GM18861 (cell line): ENCODE measurements around the gene ISCA1.
"Not testable (repeated sequence)": the region's sequence is repeated elsewhere in the genome, so short reads cannot be mapped to it uniquely, and the experiment has no call there.

Source experiments
- ATAC-seq: cut with Tn5 transposase; IDR thresholded peaks from one replicate; pipeline ENCODE4 v1.9.1; 2021; ENCODE audit not compliant: unreplicated experiment

ISCA1 gene

GRCh38 chr9:86282077-86282978, at the start of gene ISCA1:
ISCA1 (minus strand) TSS chr9:86282538; CDS start chr9:86282458, 80 bp downstream.
- peak; percentile 64 for ATAC-seq

DNA sequence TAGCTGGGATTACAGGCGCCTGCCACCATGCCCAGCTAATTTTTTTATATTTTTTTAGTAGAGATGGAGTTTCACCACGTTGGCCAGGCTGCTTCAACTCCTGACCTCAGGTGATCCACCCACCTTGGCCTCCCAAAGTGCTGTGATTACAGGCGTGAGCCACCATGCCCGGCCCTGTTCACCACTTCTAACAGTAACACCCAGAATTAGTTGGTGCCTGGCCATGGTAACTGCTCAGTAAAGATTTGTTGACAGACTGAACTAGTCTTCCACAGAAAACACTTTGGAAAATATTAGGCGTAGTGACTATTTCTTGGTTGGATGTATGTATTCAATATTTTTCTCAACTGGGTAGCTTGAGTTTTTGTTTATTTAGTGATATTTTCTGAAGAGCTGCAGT, 47.8 kb upstream of the ISCA1 start:
- ATAC-seq = no peak

DNA sequence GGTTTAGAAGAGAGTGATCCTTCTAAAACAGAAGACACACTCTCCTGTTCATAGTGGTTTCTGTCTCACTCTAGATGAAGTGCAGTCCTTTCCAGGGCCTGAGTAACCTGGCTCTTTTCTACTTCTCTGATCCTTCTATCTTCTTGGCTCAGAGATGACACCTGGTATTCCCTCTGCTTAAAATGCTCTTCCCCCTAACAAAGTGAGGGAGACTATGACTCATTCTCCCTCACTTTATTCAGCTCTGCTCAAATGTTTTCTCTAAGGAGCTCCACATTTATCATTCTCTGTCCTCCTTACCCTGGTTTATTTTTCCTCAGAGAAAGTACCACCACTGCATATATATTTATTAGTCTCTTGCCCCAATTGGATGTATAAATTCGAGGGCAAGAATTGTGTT, 47.3 kb upstream of the ISCA1 start:
- no peak for ATAC-seq

- no peak for ATAC-seq
These were observed 45.8 kb upstream of the ISCA1 start for GRCh38 chr9:86328156-86328555.

- ATAC-seq = no peak
These were observed 44.2 kb upstream of the ISCA1 start for GRCh38 chr9:86326536-86326935.

GRCh38 chr9:86324901-86325300, 42.6 kb upstream of the ISCA1 start:
- no peak for ATAC-seq

- no peak for ATAC-seq
These were observed 42.0 kb upstream of the ISCA1 start for GRCh38 chr9:86324308-86324707.

DNA sequence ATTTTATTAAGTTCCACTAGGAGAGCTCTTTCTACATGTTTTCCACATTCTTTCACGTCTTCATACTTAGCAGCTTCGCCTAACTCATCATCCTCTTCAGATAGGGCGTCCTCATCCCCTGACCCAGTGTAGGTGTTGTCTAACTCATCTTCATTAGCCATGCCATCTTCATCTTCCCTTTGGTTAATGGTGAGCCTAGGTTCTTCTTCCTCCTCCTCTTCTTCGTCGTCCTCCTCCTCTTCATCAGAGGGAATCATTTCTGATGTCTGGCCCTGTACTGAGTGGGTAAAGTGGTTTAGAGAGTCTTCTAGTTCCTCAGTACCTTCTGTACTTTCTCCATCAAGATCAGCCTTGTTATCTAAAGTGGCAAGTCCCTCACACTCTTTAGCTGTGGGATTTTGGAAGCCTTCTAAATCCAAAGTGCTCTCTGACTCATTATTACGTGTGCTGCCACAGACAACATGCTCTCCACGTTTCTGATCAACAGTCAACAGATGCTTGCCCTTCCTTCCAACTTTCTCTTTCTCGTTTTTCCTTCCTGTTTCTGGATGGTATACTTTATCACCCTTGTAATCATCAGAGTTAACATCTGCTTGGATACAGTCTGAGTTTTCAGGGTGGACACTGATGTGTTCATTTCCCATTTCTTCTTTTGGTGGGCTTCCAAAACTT, 40.8 kb upstream of the ISCA1 start:
- no peak for ATAC-seq

- no peak for ATAC-seq
These were observed 39.0 kb upstream of the ISCA1 start for GRCh38 chr9:86321373-86321772.

DNA sequence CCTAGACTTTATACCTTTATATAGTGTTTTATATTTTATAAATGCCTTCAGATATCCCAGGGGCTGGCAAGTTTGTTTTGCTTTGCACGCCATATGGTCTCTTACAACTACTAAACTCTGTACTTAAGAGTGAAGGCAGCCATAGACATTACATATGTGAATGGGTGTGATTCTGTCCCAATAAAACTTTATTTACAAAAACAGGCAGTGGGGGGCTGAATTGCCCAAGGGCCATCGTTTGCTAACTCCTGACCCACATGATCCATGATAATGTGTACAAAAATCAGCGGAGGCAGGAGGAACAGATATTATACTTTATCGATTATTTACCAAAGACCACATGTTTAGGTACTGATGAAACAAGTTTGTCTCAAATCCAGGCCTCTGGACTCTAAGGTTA, 35.8 kb upstream of the ISCA1 start:
- ATAC-seq = no peak

DNA sequence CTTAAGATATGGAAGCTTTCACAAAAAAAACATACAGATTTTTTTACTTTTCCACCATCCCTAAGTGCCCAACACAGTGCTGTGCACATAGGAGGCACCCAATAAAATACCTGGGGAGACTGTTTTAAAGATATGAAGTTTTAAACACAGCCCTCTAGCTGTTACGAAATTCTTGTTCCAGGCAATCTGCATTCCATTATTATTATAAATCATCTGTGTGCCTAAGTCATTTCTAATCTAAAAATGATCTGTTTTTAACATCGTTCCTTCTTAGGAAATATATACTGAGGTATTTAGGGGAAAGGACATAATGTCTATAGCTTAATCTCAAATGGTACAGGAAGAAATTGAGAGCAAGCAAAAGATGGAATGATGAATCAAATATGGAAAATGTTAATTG, 32.7 kb upstream of the ISCA1 start:
- ATAC-seq = no peak

DNA sequence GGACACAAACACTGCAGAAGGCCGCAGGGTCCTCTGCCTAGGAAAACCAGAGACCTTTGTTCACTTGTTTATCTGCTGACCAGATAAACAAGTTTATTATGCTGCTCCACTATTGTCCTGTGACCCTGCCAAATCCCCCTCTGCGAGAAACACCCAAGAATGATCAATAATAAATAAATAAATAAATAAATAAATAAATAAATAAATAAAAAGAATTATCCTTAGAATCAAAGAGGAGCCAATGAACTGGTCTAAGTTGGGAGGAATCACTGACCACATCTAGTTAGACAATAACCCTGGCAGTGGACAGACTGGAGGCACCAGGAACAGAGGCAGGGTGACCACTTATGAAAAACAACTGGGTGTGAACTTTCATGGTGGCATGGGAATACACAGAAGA, 30.6 kb upstream of the ISCA1 start:
- ATAC-seq = not testable (repeated sequence)

DNA sequence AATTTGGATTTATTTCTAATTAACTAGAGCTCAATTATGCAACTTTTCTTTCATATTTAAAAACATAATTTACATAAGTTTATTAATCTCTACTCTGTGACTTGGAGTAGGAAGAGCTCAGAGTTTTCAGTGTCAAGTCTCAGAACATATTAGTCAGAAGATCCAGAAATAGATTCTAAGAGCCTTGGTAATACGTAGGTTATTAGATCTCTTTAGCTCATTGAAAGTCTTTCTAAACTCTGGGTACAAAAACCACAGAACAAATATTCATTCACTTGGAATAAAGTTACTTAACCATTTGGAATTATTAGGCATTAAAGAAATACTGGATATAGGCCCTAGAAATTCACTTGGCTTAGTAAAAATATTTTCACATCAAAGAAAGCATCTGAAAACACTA, 26.3 kb upstream of the ISCA1 start:
- ATAC-seq = no peak

DNA sequence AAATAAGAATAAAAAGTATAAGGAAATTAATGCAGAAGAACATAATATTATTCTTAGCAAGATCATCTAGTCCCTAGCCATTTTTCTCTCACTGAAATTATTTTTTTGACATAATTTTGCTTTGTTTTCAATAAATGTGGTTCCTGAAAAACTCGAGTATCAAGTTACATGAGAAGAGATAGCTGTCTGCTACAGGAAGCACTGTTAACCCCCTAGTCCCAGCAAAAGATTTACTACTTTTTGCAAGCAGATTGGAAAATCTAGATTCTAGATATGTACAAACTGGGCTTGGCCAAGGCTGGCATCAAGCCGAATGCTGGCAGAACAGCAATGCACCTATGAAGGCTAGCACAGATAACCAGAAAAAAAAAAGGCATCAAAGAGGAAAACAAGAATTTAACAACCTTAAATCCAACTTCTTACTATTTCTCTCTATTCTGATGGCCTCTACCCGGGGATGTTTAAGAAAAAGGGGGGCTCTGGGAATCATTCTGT, 21.9 kb upstream of the ISCA1 start:
- ATAC-seq = no peak

- ATAC-seq = no peak
These were observed 21.1 kb upstream of the ISCA1 start for GRCh38 chr9:86303316-86303975.

DNA sequence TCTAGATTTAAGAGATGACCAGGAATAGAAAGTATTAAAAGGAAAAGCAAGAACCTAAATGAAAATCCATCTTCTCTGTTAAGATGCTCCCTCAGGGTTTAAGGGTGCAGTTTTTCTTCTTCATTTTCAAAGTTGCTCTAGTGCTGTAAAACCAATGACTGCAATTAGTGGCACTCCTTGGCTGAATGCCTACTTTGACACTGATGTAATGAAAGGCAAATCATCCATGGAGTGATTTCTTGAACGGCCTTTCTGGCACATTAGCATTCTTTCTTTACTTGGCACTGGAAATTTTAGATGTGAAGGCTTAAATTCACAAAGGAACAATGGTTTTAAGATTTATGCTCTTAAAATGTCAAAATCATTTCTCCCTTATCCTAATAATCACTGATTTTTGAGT, 19.3 kb upstream of the ISCA1 start:
- no peak for ATAC-seq

GRCh38 chr9:86300701-86301100, 18.4 kb upstream of the ISCA1 start:
- ATAC-seq = no peak

DNA sequence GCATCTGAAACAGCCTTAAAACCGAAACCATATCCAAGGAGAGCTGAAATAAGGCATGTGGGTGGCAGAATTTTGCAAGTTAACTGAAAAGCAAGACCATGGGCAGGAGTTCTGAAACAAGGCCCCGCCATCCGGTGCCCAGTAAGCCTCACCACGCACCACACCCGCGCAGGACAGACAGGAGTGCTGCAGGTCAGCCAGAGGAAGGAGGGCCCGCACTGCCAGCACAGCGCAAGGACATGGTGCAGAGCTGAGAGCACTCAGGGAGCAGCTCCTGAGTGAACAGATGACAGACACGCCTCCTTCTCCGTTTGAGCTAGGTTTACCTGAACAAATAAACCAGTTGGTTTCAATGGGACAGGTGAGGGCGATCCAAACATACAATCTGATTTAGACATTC, 16.5 kb upstream of the ISCA1 start:
- ATAC-seq = no peak

DNA sequence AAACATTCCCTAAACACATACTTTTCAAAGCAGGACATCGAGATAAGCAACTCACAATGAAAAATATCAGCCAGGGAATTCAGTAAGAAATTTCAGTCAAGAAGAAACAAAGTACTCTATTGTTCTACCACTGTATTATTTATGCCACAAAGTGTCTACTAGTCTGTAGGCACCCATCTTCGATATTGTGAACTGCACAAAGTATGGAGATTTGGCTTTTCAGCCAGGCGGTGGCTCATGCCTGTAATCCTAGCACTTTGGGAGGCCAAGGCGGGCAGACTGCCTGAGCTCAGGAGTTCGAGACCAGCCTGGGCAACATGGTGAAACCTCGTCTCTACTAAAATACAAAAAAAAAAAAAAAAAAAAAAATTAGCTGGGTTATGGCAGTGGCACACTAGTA, 8.0 kb upstream of the ISCA1 start:
- ATAC-seq = not testable (repeated sequence)

DNA sequence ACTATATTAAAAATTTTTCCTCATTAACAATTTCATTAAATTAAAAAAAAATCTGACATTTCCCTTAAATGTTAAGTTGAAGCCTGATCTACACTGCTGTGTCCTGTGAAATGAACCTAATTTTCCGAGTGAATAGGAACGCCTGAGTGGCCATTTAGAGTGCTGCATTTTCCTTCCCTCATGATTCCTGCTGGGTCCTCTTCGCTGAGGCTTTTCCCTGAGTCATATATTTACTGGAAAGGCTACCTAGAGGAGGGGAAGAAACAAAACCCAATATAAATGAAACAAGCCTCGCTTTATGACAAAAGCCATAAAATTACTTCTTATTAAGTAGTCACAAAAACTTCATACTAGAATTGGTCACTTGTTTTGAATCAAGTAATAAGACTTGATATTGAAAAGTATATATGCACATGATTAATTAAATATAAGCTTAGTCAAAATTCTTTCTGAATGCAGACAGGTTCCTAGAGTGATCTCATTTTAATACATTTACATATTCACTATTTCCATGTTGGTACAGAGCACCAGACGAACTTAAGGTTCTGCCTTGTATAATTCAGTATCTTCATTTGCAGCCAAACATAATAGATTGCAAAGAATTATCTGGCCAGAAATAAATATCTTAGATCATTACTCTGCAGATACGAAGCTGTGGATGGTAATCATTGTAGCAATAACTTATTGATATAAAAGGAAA, 6.3 kb upstream of the ISCA1 start:
- ATAC-seq = no peak

DNA sequence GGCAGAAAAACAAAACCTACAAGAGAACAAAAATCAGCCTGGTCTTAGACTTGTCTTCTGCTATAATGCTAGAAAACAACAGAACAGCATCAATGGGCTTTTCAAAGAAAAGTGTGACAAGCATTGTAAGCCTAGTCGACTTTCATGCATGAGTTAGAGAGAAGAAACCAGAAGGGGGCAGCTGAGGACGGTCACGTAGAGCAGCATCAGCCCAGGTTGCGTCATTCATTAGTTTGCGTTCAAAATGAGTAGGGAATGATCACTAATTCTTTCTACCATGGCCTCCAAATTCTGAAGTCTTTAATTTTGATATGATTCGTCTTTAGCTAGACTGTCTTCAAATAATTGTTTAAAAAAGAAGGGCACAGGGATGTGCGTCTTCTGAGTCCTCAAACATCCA, 4.7 kb upstream of the ISCA1 start:
- ATAC-seq = no peak
